Dermis blood vessel endothelial cell (primary cell): ENCODE results near the gene ENPP1. TPM values are rescaled to one million over a fixed set of nuclear protein-coding genes. Genes with fewer than 3 reads are reported as not detected.
"Not testable (repeated sequence)": the region's sequence is repeated elsewhere in the genome, so short reads cannot be mapped to it uniquely, and the experiment has no call there.

ENCODE experiments used
- DNase-seq: peaks from one replicate; pipeline ENCODE4 v3.0.0; 2010
- total RNA-seq: library from RNA; depleted of rRNA; stranded (reverse); fragments of >200 nt; gene quantifications from 2 replicates; pipeline ENCODE4 v1.2.3, GENCODE V29; 2014

ENPP1 gene
- total RNA-seq, 1 donor from 2014 or later: 0.34 TPM

DNA sequence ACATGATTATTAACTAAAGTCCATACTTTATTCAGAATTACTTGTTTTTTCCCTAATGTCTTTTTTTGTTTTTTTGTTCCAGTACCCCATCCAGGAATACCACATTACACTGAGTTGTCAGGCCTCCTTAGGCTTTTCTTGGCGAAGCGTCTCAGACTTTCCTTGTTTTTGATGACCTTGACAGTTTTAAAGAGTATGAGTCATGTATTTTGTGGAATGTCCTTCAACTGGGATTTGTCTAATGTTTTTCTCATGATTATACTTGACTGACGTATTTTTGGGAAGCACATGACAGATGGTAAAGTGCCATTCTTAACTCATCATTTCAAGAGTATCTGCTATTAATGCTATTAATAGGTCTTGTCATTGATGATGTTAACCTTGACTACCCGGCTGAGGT lies 23.6 kb downstream of the ENPP1 start:
- DNase-seq: peak; percentile 22

DNA sequence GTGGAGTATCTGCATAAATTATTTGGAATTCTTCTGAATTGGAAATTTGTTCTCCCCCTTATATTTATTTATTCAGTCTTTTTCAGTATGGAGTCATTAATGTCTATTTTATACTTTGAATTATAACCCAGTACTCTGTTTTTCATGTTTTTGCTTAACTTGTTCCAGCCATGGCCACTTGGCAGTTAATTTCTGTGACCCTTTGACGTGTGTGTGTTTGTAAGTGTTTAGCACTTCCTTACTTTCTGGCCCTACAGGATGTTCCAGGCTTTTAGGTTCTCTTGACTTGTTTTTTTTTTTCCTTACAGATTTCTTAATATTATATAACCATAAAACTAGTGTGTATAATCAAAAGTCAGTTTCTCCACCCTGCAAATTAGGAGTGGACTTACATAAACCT lies 24.1 kb downstream of the ENPP1 start:
- no peak for DNase-seq

DNA sequence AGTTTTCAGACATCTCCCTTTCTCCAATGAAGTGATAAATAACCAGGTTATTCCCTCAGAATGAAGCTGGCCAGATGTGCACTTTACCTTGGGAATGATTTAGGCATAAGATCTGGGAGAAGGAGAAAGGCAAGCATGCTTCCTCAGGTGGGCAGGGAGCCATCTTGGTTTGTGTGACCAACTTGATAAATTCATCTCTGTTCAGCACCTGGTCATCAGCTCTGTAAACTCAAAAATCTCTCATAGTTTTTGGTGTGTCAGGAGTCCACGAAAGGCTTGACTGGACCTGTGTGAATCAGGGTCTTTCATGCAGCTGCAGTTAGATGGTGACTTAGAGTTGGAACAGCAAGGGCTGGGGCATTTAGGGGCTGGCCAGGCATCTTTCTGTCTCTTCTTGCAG lies 24.5 kb downstream of the ENPP1 start:
- no peak for DNase-seq

DNA sequence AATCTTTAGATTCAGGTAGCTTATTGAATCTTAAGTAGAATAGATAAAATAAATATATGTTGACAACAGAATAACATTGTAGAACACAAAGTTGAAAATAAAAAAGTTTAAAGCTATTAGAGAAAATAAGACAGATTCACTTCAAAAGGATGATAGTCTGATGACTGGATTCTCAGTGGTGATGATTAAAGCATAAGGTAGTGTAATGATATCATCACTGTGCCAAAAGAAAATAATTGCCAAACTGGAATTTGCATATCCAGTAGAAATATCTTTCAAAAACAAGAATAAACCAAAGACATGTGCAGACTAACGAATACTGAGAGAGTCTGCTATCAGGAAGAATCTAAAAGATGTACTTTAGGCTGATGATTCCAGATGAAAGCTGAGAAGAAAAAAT lies 30.2 kb downstream of the ENPP1 start:
- no peak for DNase-seq

DNA sequence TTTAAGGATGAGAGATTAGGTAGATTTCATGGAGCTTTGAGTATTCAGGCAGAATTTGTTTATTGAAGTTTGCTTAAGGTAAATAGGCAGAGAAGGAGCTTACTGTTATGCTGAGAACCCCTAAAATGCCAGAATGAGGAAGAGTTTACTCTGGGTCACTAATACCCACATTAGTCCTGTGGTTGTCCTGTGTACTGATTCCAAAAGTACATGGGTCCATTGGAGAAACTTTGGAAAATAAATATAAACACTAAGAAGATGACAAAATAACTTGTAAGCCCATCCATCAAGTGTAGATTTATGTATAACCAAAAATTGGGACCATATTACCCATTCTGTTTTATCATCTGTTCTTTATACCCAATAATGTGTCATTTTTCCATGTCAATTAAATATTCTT lies 31.6 kb downstream of the ENPP1 start:
- no peak for DNase-seq

DNA sequence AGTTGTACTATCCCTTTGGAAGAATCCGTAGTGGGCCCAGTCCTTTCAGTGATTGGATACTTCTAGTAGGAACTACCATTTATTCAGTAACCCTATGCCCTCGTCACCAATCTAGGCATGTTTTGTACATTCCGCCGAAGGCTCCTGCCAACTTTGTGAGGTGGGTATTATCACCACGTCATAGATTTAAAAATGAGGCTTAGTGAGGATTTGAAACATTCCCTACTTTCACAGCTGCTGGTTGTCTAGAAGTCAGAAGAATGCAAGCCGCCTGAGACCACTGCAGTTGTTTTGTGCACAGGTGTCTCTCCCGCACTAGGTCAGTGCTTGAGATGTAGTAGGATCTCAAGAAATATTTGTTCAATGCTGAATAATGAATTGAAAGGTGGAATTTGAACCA lies 32.6 kb downstream of the ENPP1 start:
- DNase-seq: no peak

DNA sequence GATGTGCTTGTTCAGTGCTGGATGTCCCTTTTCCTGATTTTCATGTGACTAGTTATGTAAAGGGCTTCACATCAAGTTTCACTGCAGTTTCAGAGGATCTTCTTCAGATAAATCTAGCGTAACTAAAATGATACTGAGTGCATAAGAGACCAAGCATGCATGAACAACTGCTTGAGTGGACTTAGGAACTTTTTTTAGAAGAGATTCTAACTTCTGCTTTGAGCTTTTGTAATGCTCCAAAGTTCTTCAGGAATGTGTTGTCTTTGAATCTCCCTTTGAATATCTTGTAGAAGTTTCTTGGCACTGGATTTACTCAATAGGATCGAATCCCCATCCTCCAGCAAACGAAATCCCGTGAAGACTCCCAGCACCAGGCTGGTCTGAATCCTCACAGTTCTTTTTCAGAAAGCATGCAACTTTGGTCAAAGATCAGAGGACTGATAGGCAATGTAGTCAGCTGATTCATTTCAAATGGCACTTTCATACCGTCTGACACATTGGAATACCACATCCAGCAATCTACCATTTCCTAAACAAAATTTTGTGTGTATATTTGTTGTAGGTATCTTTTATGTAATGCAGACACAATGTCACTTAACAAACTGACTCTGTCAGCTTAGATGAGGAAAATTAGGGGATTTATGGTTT lies 33.2 kb downstream of the ENPP1 start:
- no peak for DNase-seq

DNA sequence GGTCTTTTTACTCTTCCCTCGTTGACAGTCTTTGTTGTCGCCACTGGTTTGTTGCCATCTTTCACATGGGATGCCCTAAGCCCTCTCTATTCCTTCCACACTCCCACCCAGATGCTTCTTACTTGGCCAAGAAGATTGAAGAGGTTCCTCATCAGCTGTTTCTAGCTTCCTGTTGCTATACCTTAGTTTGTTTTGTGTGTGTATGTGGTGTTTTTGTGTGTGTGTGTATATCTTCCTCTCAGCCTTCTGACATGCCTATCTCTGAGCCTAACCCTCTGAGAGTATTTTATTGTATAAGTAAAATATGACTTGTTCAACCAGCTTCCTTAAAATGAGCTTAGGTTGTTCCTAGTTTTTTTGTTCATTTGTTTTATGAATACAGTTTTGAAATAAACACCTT lies 35.9 kb downstream of the ENPP1 start:
- DNase-seq: no peak

DNA sequence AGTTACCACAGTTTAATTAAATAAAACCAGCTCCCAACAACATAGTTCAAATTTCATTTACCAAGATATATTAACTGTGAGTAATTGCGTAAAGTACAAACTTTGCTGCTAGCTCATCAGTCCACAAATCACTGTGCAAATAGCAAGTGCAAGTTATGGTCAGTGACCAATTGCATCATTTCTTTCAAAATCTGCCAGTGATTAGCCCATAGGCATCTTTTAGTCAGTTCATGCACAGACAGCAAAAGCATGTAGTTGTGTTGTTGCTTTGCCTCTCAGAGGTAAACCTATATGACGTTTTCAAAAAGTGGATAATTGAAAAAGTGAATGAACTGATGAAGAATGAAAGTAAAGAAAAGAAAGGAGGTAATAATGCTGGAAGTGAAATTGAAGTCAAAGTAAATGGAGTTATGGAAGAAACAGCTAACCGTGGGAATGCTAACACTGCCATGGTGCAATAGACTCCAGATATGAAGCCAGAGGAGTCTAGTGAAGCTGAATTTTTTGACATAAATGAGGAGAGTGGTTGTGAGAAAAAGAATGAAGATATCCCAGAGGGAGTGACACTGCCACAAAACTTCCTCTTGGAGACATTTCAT lies 36.5 kb downstream of the ENPP1 start:
- DNase-seq: no peak

DNA sequence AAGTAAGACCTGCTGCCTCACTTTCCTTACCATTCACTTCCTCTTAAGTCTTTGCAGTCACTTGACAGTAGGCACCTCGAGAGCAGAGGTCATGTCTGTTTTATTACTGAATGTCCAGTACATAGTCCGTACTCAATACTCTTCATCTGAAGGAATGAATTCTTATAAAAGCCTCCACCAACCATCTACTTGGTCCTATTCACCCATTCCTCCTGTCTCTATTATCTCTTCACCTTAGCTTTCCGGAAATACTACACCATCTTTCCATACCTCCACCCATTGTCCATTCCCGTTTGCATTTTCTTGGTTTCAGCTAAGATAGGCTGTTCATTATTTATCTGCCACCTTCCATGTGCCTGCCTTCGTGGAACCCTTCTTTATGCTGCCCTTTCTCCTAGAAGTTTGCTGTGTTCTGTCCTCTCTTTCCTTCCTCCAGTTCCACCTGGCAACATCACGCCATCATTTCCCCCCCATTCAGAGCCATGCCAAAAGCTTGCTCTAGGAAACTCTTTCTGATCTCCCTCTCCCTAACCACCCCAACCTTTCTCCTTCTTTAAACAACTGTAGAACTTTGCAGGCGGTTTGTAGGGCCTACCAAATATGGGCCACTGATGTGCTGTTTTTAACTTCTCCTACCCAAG lies 38.3 kb downstream of the ENPP1 start:
- no peak for DNase-seq

DNA sequence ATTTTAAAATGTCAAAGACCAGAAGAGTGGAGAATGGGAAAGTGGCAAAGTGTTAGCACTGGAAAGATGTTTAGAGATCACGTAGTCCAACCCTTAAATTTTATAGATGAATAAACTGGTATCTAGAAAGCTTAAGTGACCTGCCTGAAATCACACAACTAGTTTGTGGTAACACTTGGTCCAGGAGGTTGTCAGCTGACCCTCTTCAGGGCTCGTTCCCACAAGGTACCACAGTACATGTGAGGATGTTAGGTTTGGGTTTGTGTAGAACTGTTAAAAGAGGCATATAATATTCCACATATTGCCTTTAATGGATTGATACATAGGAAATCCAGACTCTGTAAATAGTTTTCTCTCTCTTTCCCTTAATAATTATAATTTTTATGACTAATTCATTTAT lies 39.1 kb downstream of the ENPP1 start:
- no peak for DNase-seq

DNA sequence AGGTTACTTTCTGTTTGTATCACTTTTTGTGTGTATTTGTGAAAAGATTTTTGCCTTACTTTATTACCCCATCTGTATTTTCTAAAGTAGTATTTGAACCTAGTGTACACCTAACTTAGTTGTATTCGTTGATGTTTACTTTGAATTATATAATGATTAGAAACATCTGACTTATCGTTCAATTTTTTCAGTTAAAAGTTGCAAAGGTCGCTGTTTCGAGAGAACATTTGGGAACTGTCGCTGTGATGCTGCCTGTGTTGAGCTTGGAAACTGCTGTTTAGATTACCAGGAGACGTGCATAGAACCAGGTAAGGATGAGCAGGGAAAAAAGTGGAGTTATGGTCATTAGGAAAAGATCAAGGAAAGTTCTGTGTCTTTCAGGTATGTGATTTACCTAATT lies 42.0 kb downstream of the ENPP1 start:
- DNase-seq: no peak

DNA sequence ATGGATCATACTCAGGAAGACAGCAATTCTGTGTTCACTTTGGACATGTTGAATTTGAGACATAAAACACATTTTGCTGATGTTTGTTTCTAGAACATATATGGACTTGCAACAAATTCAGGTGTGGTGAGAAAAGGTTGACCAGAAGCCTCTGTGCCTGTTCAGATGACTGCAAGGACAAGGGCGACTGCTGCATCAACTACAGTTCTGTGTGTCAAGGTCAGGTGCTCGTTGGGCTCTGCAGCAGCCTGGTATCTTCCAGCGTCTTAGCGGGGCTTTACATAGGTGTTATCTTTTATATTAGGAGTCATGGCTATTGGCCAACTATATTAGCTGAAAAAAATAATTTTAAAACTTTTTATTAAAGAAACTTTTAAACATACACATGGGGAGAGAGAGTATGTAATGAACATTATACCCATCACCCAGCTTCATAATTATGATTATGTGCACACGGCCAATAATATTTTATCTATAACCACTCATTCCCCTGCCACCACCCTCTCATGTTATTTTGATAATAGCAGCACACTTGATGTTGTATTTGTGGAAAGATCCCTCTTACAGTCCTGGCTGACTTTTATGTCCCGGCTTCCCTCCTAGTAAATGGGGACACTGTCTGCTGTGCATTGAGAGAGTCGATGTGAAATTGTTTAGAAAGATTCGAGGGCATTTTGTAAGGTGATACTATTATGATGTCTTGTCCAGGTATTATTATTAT lies 43.4 kb downstream of the ENPP1 start:
- no peak for DNase-seq

DNA sequence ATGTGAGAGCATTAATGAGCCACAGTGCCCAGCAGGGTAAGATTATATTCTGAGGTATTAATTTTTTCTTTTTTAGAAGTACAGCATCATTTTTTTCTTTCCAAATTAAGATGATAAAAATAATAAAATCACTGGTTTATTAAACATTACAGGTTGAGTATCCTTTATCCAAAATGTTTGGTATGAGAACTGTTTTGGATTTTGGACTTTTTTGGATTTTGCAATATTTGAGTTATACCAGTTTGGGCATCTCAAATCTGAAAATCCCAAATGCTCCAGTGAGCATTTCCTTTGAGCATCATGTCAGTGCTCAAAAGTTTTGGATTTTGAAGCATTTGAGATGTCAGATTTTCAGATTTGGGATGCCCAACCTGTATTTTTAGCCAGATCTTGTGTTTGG lies 44.4 kb downstream of the ENPP1 start:
- no peak for DNase-seq

DNA sequence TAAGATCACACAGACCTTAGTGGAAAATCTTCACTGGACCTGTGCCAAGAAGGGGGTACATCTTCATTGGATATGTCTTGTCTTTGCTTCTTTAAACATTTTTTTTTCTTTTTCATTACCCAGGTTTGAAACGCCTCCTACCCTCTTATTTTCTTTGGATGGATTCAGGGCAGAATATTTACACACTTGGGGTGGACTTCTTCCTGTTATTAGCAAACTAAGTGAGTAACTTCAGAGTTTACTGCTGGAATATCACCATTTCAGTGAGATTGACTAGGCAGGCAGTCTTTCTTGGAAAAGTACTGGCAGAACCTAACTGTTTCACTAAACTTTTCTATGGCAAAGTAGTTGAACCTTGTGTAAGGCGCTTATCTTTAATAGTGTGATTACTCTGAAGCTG lies 47.0 kb downstream of the ENPP1 start:
- DNase-seq: no peak

DNA sequence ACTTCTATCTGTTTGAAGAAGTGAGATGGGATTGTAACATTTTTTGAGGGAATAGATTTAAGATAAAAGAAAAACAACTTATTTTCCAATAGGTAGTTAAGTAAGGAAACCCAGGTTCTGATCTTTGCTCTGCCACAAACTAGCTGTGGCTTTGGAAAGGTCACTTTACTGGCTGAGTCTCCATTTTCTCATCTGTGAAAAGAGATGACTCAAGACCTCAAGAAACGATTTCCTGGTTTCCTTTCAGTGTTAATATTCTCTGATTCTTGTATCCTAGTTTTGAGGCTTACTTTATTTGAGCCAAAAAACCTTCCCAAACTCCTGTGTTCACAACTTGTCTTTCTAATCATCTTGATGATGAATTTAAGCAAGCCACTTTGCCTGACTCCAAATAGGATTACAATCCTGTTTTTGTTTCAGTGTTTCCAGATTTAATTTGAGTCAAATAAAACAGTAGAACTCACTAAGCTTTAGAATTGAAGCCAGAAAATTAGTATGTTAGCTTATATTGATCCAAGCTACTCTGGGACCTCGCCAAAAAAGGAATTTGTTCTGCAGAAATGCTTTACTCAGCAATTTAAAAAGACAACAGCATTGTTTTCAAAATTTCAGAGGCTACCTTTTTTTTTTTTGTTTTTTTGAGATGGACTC lies 51.1 kb downstream of the ENPP1 start:
- DNase-seq: peak; percentile 8

DNA sequence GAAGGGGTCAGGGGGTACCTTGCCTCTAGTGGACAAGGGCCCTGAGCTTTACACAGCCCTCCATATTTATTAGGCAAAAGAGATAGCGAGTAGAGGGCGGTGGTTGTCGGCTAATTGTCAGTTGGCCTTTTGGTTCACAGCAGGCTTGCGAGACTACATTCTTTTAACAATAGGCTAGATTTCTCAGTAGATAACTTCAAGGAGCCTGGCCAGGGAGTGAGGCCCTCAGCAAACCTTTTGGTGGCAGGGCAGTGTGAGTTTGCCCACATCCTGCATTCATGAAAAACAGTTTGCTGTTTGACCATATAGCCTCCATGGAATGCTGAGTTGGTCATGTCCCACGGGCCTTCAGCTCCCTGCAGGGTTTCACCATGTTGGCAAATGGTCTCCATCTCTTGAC lies 51.8 kb downstream of the ENPP1 start:
- DNase-seq: not testable (repeated sequence)

DNA sequence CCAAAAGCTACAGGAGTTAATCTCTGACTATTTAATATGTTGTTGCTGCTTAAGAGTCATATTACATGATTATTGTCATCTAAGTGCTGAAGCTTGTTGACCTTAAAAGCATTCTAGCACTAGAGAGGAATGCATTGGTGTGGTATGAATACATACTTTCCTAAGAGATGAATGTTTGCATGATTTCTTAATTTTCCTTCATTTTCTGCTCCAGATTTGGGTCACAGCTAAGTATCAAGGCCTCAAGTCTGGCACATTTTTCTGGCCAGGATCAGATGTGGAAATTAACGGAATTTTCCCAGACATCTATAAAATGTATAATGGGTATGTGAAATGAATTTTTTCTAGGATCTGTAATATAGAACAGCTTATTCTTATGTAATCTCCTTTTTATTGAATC lies 53.6 kb downstream of the ENPP1 start:
- no peak for DNase-seq

DNA sequence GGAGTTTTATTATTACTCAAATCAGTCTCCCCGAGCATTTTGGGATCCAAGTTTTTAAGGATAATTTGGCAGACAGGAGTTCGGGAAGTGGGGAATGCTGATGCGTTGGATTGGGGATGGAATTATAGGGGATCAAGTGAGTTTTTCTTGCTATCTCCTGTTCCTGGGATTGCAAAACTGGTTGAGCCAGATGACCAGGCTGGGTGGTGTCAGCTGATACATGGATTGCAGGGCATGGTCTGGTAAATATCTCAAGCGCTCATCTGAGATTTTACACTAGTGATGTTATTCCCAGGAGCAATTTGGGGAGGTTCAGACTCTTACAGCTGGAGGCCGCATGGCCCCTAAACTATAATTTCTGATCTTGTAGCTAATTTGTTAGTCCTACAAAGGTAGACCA lies 54.7 kb downstream of the ENPP1 start:
- DNase-seq: no peak

DNA sequence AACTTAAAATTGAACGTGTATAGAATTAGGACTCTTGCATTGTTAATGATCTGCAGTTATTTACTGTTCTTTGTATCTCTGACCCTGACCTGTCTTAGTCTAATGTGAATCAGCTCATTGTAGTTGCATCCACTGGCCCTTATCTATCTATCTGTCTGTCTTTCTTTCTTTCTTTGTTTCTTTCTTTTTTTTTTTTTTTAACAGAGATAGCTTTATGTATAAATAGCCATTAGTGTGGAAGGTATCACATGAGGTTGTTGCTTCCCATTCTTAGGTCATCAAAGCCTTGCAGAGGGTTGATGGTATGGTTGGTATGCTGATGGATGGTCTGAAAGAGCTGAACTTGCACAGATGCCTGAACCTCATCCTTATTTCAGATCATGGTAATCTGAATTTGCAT lies 59.9 kb downstream of the ENPP1 start:
- no peak for DNase-seq

DNA sequence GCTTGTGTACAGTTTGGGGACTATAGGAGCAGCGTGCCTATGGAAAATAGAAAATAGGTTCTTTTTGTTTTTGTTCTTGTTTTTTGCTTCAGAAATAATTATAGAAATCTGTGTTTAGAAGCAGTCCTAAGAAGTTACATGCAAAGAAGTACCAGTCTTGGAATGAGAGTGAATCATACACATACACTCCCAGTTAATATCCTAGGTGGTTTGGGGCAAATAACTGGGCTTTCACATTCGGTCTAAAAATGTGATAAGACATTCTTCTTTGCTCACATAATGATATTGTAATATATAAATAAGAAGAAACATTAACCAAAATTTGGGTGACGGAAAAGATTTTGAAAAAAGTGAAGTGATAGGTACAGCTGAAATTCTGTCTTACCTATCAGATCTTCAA lies 61.0 kb downstream of the ENPP1 start:
- no peak for DNase-seq

DNA sequence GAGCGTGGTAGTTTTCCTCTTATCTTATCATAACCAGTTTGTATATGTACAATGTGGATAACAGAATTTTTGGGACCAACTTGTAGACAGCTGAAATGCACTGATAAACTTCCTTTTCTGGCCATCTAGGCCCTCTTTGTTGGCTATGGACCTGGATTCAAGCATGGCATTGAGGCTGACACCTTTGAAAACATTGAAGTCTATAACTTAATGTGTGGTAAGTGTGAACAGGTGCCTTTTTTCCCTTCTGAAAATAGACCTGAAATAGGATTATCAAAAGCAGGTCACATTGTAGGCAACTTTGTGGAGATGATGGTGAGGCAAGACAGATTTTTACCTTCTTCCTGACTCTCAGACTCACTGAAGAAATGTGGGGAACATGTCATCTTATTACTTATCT lies 67.8 kb downstream of the ENPP1 start:
- DNase-seq: no peak

DNA sequence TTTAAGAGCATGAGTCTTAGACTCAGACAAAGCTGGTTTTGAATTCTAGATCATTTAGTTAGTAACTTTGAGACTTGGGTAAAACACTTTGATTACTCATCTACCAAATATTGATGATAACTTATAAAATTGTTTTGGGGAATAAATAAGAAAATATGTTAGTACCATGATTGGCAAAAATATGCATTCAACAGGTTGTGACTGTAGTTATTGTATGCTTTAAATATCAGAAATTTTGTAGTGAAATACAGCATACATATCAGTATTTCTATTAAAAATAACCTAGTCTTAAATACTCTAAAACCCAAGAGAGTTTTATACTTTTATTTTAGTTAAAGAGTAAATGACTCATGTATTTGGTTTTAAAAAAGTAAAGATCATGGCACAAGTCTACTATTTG lies 68.7 kb downstream of the ENPP1 start:
- no peak for DNase-seq
